PC-9 (cell line): ENCODE data around the gene ADAMTS8. TPM values are rescaled to one million over a fixed set of nuclear protein-coding genes. Genes with fewer than 3 reads are reported as not detected.

Experiments
- BruUV-seq: library from RNA; stranded (reverse); fragments of 400-500 nt; replicated peaks from 2 replicates; lab custom pipeline; 2021; lab: Mats Ljungman, UMichigan
- CTCF ChIA-PET: fragments of 300-600 bp; sonication (Branson Sonifier 250); formaldehyde crosslinking; loops from one replicate; lab custom pipeline; 2022; ENCODE audit warnings: antibody characterized with exemption; lab: Charles Lee
- POLR2A ChIA-PET: fragments of 300-600 bp; sonication (Branson Sonifier 250); formaldehyde crosslinking; loops from one replicate; lab custom pipeline; 2022; ENCODE audit warnings: antibody characterized with exemption; ENCODE audit not compliant: unreplicated experiment; lab: Charles Lee
- DNase-seq, 2 experiments: peaks; one replicate each; pipeline versions ENCODE4 v3.0.0 to v3.0.0-alpha.2; 2015 to 2022; ENCODE audit warnings: mixed read lengths in 1 of 2
- H2AFZ ChIP-seq: fragments of 200-600 bp; sonication (generic); 2 replicates; pipeline ENCODE4 v1.8.1; 2017; ENCODE audit warnings: antibody characterized with exemption
- H3F3A ChIP-seq: fragments of 200-600 bp; sonication (generic); 2 replicates; pipeline ENCODE4 v1.8.1; 2017; ENCODE audit warnings: antibody characterized with exemption, mild to moderate bottlenecking, low read depth; ENCODE audit not compliant: insufficient read depth
- H3K27ac ChIP-seq: fragments of 200-600 bp; sonication (generic); 2 replicates; pipeline ENCODE4 v1.6.1; 2016; ENCODE audit warnings: mixed run types
- H3K27me3 ChIP-seq: fragments of 200-600 bp; sonication (generic); 2 replicates; pipeline ENCODE4 v1.6.1; 2016; ENCODE audit warnings: low read depth, mixed run types; ENCODE audit not compliant: insufficient read depth
- H3K36me3 ChIP-seq: fragments of 200-600 bp; sonication (generic); 2 replicates; pipeline ENCODE4 v1.6.1; 2016; ENCODE audit warnings: low read depth, mixed run types
- H3K4me1 ChIP-seq: fragments of 200-600 bp; sonication (generic); replicated peaks from 2 replicates; pipeline ENCODE4 v1.6.1; 2016; ENCODE audit warnings: mixed run types; ENCODE audit not compliant: insufficient read depth
- H3K4me2 ChIP-seq: fragments of 200-600 bp; sonication (generic); 2 replicates; pipeline ENCODE4 v1.6.1; 2017; ENCODE audit warnings: mixed run types
- H3K4me3 ChIP-seq: fragments of 200-600 bp; sonication (generic); 2 replicates; pipeline ENCODE4 v1.6.1; 2016; ENCODE audit warnings: mixed run types
- H3K79me2 ChIP-seq: fragments of 200-600 bp; sonication (generic); 2 replicates; pipeline ENCODE4 v1.6.1; 2017; ENCODE audit warnings: low read depth, mixed run types
- H3K9me2 ChIP-seq: fragments of 200-600 bp; sonication (generic); 2 replicates; pipeline ENCODE4 v1.8.1; 2017; ENCODE audit warnings: mild to moderate bottlenecking; ENCODE audit not compliant: insufficient read depth
- H3K9me3 ChIP-seq: fragments of 200-600 bp; sonication (generic); 2 replicates; pipeline ENCODE4 v1.8.1; 2016; ENCODE audit warnings: low read depth; ENCODE audit not compliant: insufficient read depth
- H4K20me1 ChIP-seq: fragments of 200-600 bp; sonication (generic); 2 replicates; pipeline ENCODE4 v1.8.1; 2017; ENCODE audit not compliant: insufficient read depth
- EZH2 ChIP-seq: fragments of 200-600 bp; sonication (generic); IDR thresholded peaks from 2 replicates; pipeline ENCODE4 v1.8.0; 2017; ENCODE audit warnings: antibody characterized with exemption, low read depth
- intact Hi-C: fragments of 100-400 bp; cut with micrococcal nuclease; formaldehyde crosslinking; loops from one replicate; pipeline ENCODE4 v1.10.0; 2022; ENCODE audit not compliant: unreplicated experiment
- total RNA-seq: library from RNA; stranded (reverse); gene quantifications from 2 replicates; pipeline ENCODE4 v1.2.3, GENCODE V29; 2021
- TF ChIP-seq, protein P1 (sequence below): fragments of 200-600 bp; sonication (generic); conservative IDR thresholded peaks from 2 replicates; pipeline ENCODE4 v1.6.1; 2017; ENCODE audit warnings: mixed run types, antibody characterized with exemption, mild to moderate bottlenecking, moderate library complexity

Gene ADAMTS8
- total RNA-seq, 1 experiment from 2014 or later, result not detected

DNA sequence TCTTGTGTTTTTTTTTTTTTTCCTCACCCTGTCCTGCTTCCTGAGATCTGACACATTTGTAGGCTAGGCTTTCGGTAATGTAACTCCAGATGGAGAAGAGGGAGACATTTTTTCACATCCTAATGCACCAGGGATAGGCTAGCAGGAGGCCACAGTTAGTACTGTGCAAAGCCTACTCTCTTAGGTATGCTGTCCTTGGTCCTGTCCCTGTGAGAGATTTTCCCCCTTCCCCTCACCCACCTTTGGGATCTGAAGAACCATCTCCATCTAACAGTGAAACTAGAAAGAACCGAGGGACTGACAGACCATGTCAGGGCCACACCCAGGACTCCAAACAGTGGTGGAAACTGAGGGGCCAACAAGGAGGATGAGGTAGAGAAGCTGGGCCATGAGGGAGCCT lies 29.2 kb downstream of the ADAMTS8 start:
- Histone ChIP-seq H4K20me1 (no peaks in the 10 kb centered on the region), H3K4me3 (no peak overlapping the region), H3K9me2 (no peaks in the 10 kb centered on the region), H3K79me2 (no peaks in the 10 kb centered on the region), H3K4me2 (no peak overlapping the region), H3K4me1 (no peaks in the 10 kb centered on the region; the same call in 1 of the 2 replicates), H3K36me3 (no peaks in the 10 kb centered on the region), H3K27ac (no peak overlapping the region), H3K9me3 (no peaks in the 10 kb centered on the region), H3F3A (peaks cover 6% of the 10 kb centered on the region; the same call in 1 of the 2 replicates), H2AFZ (no peak overlapping the region), H3K27me3 (peaks cover 57% of the 10 kb centered on the region)
- CTCF ChIA-PET, result no interaction called here
- intact Hi-C loops, result no loop called here
- no TSS peak for BruUV-seq
- TF ChIP-seq EZH2, result no peak
- POLR2A ChIA-PET, result no interaction called here
- peak in 1 of 2 experiments; percentile 15 for DNase-seq

DNA sequence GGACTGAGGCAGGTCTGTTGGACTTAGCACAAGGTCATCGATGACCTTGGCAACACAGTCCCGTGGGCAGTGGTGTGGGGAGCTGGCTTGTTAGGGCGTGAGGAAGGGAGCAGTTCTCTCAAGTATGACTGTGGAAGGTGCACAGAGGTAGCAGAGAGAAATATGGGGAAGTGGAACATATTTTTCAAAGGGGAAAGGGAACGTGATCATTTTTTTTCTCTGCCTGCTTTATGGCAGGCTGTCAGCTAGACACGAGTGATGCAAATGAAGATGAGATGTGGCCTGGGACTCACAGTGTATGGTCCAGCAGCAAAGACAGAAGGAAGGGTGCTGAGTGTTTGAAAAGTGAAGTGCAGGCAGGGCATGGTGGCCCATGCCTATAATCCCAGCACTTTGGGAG lies 30.6 kb downstream of the ADAMTS8 start:
- Histone ChIP-seq H3K4me1 (no peaks in the 10 kb centered on the region; the same call in 1 of the 2 replicates), H3K9me3 (no peaks in the 10 kb centered on the region), H2AFZ (no peak overlapping the region), H3K9me2 (no peaks in the 10 kb centered on the region), H3F3A (no peaks in the 10 kb centered on the region), H3K79me2 (no peaks in the 10 kb centered on the region), H3K27me3 (peaks cover 70% of the 10 kb centered on the region), H3K36me3 (no peaks in the 10 kb centered on the region), H3K27ac (no peak overlapping the region), H3K4me2 (no peak overlapping the region), H3K4me3 (no peak overlapping the region), H4K20me1 (no peaks in the 10 kb centered on the region)
- CTCF ChIA-PET, result no interaction called here
- intact Hi-C loops, result no loop called here
- peak in 1 of 2 experiments; percentile 4 for DNase-seq
- TF ChIP-seq, protein P1, sequence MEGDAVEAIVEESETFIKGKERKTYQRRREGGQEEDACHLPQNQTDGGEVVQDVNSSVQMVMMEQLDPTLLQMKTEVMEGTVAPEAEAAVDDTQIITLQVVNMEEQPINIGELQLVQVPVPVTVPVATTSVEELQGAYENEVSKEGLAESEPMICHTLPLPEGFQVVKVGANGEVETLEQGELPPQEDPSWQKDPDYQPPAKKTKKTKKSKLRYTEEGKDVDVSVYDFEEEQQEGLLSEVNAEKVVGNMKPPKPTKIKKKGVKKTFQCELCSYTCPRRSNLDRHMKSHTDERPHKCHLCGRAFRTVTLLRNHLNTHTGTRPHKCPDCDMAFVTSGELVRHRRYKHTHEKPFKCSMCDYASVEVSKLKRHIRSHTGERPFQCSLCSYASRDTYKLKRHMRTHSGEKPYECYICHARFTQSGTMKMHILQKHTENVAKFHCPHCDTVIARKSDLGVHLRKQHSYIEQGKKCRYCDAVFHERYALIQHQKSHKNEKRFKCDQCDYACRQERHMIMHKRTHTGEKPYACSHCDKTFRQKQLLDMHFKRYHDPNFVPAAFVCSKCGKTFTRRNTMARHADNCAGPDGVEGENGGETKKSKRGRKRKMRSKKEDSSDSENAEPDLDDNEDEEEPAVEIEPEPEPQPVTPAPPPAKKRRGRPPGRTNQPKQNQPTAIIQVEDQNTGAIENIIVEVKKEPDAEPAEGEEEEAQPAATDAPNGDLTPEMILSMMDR, result no peak
- no peak for TF ChIP-seq EZH2
- BruUV-seq, result no TSS peak
- POLR2A ChIA-PET, result no interaction called here

DNA sequence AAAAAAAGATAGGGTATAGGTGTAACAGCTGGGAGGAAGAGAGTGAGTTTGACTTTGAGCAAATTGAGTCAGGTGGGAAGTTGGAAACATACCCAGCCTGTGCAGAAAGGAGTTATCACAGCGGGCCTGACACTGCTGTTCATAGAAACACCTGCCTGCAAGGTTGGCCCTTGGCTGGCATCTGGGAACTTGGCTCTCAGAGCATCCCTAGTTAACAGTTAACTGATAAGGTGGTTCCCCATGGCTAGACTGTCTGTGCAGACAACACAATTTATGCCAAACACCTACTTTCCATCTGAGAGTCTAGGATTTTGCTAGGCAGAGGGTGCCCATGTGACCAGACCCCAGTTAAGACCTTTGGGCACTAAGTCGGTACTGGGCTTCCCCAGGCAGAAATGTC lies 31.4 kb downstream of the ADAMTS8 start:
- intact Hi-C loops, result no loop called here
- H3K4me2 ChIP-seq, result no peak overlapping the region
- peaks cover 78% of the 10 kb centered on the region for H3K27me3 ChIP-seq
- no peaks in the 10 kb centered on the region for H3K9me3 ChIP-seq
- POLR2A ChIA-PET, result no interaction called here
- H3K27ac ChIP-seq, result no peak overlapping the region
- H3F3A ChIP-seq, result no peaks in the 10 kb centered on the region
- no peaks in the 10 kb centered on the region for H4K20me1 ChIP-seq
- H3K4me3 ChIP-seq, result no peak overlapping the region
- H3K9me2 ChIP-seq, result no peaks in the 10 kb centered on the region
- no peaks in the 10 kb centered on the region; the same call in 1 of the 2 replicates for H3K4me1 ChIP-seq
- H3K36me3 ChIP-seq, result no peaks in the 10 kb centered on the region
- no peak overlapping the region for H2AFZ ChIP-seq
- CTCF ChIA-PET, result no interaction called here
- TF ChIP-seq EZH2, result no peak
- TF ChIP-seq, protein P1, result no peak
- H3K79me2 ChIP-seq, result no peaks in the 10 kb centered on the region
- DNase-seq, result peak in 1 of 2 experiments; percentile 3
- no TSS peak for BruUV-seq

DNA sequence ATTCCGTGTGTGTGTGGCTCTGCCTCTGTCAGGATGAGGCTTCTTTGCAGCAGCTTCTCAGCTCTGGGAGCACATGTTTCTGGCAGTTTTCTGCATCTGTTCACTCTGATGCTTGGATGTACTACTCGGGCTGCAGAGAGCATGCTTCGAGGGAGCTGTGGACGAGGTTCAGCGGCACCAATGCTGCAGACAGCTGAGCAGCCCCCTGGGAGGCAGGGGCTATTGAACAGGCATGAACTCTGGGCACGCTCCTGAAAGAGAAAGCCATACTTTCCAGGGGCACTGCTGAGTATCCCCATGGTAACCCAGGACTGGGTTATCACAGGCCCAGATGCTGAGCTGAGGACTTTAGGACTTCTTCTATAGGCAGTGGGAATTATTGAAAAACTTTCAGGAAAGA lies 33.8 kb downstream of the ADAMTS8 start:
- POLR2A ChIA-PET, result no interaction called here
- no peak overlapping the region for H2AFZ ChIP-seq

More for the DNA sequence above, 33.8 kb downstream of the ADAMTS8 start:
- Histone ChIP-seq H3K36me3 (no peaks in the 10 kb centered on the region), H3K27me3 (peaks cover 65% of the 10 kb centered on the region), H3K79me2 (no peaks in the 10 kb centered on the region), H3K4me1 (no peaks in the 10 kb centered on the region), H3F3A (no peaks in the 10 kb centered on the region), H3K9me3 (no peaks in the 10 kb centered on the region), H3K9me2 (no peaks in the 10 kb centered on the region), H3K4me2 (no peak overlapping the region), H4K20me1 (no peaks in the 10 kb centered on the region), H3K4me3 (no peak overlapping the region), H3K27ac (no peak overlapping the region)
- TF ChIP-seq, protein P1, result no peak
- no peak for TF ChIP-seq EZH2
- CTCF ChIA-PET, result no interaction called here
- peak in 1 of 2 experiments; percentile 26 for DNase-seq
- no TSS peak for BruUV-seq
- intact Hi-C loops, result loop anchor here (5.0 kb wide), 1 partner anchor 38 kb away; no protein-coding TSS in a partner anchor
